Activated gamma-delta T cell treated with Interleukin-2 at 50 U/mL for 16 hours (primary cell): Measurements from ENCODE around the gene STEEP1.

Source experiments
- DNase-seq: peaks from one replicate; pipeline ENCODE4 v3.0.0-alpha.2; 2020

STEEP1 gene

GRCh38 chrX:119565107-119565663 lies at the start of gene STEEP1:
TSS of gene STEEP1 (minus strand) at chrX:119565409. CDS start at chrX:119565355, 54 bp downstream.
- peak; percentile 81 for DNase-seq

GRCh38 chrX:119614776-119615175 lies 49.6 kb upstream of the STEEP1 start:
- no peak for DNase-seq

- no peak for DNase-seq
Observed at GRCh38 chrX:119607018-119607389, 41.8 kb upstream of the STEEP1 start.

- DNase-seq = peak; percentile 85
Observed at GRCh38 chrX:119606280-119607017, 41.2 kb upstream of the STEEP1 start, which contains the start of gene NKRF. TSS of gene NKRF (minus strand) at chrX:119606424.

- peak; percentile 42 for DNase-seq
Observed at GRCh38 chrX:119605464-119606279, 40.5 kb upstream of the STEEP1 start.

GRCh38 chrX:119604766-119605463 lies 39.7 kb upstream of the STEEP1 start:
- no peak for DNase-seq

GRCh38 chrX:119602701-119603255 lies 37.6 kb upstream of the STEEP1 start:
- DNase-seq = no peak

- no peak for DNase-seq
Observed at GRCh38 chrX:119589810-119590209, 24.6 kb upstream of the STEEP1 start.

GRCh38 chrX:119583431-119584059 lies 18.3 kb upstream of the STEEP1 start:
- DNase-seq = no peak

- no peak for DNase-seq
Observed at GRCh38 chrX:119579414-119579813, 14.2 kb upstream of the STEEP1 start.

GRCh38 chrX:119574394-119575266 lies 9.4 kb upstream of the STEEP1 start, which contains the start of gene UBE2A:
TSS of gene UBE2A (plus strand) at chrX:119574563. CDS start at chrX:119574712, 149 bp downstream.
- DNase-seq = peak; percentile 89

GRCh38 chrX:119573840-119574393 lies 8.7 kb upstream of the STEEP1 start:
- DNase-seq = no peak

- no peak for DNase-seq
Observed at GRCh38 chrX:119573222-119573621, 8.0 kb upstream of the STEEP1 start.

GRCh38 chrX:119570351-119570835 lies 5.2 kb upstream of the STEEP1 start:
- DNase-seq = no peak

- DNase-seq = no peak
Observed at GRCh38 chrX:119552508-119552907, 12.7 kb downstream of the STEEP1 start.

GRCh38 chrX:119549327-119550016 lies 15.7 kb downstream of the STEEP1 start:
- DNase-seq = no peak

- no peak for DNase-seq
Observed at GRCh38 chrX:119541188-119541587, 24.0 kb downstream of the STEEP1 start.

GRCh38 chrX:119539872-119540271 lies 25.3 kb downstream of the STEEP1 start:
- no peak for DNase-seq

- DNase-seq = no peak
Observed at GRCh38 chrX:119537487-119537886, 27.7 kb downstream of the STEEP1 start.
